HG03575 (cell line): ENCODE data around the gene ARMC8.

ENCODE experiments used
- ATAC-seq: cut with Tn5 transposase; IDR thresholded peaks from one replicate; pipeline ENCODE4 v1.9.1; 2021; ENCODE audit not compliant: unreplicated experiment, insufficient number of reproducible peaks, low FRiP score; ENCODE audit errors: extremely low read depth

Gene ARMC8

GRCh38 chr3:138331143-138331894, 144.2 kb downstream of the ARMC8 start:
- no peak for ATAC-seq

GRCh38 chr3:138332472-138333073, 145.5 kb downstream of the ARMC8 start:
- ATAC-seq, result no peak

GRCh38 chr3:138334608-138335007, 147.5 kb downstream of the ARMC8 start:
- ATAC-seq, result no peak

- ATAC-seq, result no peak
Measured at GRCh38 chr3:138336454-138336999, 149.4 kb downstream of the ARMC8 start.

GRCh38 chr3:138338244-138338643, 151.1 kb downstream of the ARMC8 start:
- no peak for ATAC-seq

- ATAC-seq, result no peak
Measured at GRCh38 chr3:138338811-138339210, 151.7 kb downstream of the ARMC8 start.

GRCh38 chr3:138340511-138340910, 153.4 kb downstream of the ARMC8 start:
- ATAC-seq, result no peak

GRCh38 chr3:138344754-138345153, 157.7 kb downstream of the ARMC8 start:
- ATAC-seq, result no peak
